ENCODE results near the gene PSD4. TPM values are rescaled to one million over a fixed set of nuclear protein-coding genes. Genes with fewer than 3 reads are reported as not detected.

Gene PSD4
- total RNA-seq, 6 donors from 2014 or later: 44.0 to 101 (median 60.4) TPM

- H3K27me3 ChIP-seq: no peaks in the 10 kb centered on the region
- 77 to 85% methylated on average over 4 of the region's 4 CpGs for WGBS, 2 donors
- ATAC-seq (ENCODE audit: low FRiP score in 2 of 2) (no peak), DNase-seq (no peak)
- TF ChIP-seq POLR2AphosphoS5 (IDR thresholded peaks at IDR 0.05) (no peak), EP300 (IDR thresholded peaks at IDR 0.05) (no peak), POLR2A (IDR thresholded peaks at IDR 0.05) (no peak)
- TF ChIP-seq, protein P1, sequence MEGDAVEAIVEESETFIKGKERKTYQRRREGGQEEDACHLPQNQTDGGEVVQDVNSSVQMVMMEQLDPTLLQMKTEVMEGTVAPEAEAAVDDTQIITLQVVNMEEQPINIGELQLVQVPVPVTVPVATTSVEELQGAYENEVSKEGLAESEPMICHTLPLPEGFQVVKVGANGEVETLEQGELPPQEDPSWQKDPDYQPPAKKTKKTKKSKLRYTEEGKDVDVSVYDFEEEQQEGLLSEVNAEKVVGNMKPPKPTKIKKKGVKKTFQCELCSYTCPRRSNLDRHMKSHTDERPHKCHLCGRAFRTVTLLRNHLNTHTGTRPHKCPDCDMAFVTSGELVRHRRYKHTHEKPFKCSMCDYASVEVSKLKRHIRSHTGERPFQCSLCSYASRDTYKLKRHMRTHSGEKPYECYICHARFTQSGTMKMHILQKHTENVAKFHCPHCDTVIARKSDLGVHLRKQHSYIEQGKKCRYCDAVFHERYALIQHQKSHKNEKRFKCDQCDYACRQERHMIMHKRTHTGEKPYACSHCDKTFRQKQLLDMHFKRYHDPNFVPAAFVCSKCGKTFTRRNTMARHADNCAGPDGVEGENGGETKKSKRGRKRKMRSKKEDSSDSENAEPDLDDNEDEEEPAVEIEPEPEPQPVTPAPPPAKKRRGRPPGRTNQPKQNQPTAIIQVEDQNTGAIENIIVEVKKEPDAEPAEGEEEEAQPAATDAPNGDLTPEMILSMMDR (IDR thresholded peaks at IDR 0.05): no peak
- H3K9me3 ChIP-seq: no peaks in the 10 kb centered on the region
- H3K27ac ChIP-seq: no peak overlapping the region
- no peaks in the 10 kb centered on the region for H3K36me3 ChIP-seq
- no peak overlapping the region for H3K4me3 ChIP-seq
- H3K4me1 ChIP-seq: peaks cover 5 to 17% (median 10%) of the 10 kb centered on the region in 4 donors
Observed at GRCh38 chr2:113158884-113159553, 14.8 kb upstream of the PSD4 start.

DNA sequence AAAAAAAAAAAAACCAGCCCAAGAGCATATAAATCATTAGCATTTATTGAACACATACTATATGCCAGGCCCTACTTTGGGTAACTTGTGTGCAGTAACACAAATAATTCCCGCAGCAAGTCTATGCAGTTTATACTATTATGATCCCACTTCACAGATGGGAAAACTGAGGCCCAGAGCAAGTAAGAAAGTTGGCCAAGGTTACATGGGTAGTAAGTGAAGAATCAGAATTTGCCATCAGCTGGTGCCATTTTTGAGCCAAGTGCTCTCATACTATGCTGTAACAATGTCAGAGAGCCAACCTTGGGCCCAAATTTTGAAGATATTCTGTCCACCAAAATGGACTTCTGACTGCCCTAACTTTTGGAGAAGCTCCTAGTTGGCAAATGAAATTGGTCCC lies 13.5 kb upstream of the PSD4 start:
- H3K4me3 ChIP-seq: no peak overlapping the region
- no peak for TF ChIP-seq POLR2A (IDR thresholded peaks at IDR 0.05)
- TF ChIP-seq, protein P1 (IDR thresholded peaks at IDR 0.05): no peak
- TF ChIP-seq EP300 (IDR thresholded peaks at IDR 0.05): no peak
- no peak for TF ChIP-seq POLR2AphosphoS5 (IDR thresholded peaks at IDR 0.05)
- H3K27me3 ChIP-seq: no peaks in the 10 kb centered on the region
- DNase-seq: no peak
- ATAC-seq (ENCODE audit: low FRiP score in 2 of 2): no peak
- H3K4me1 ChIP-seq: peaks cover 5 to 17% (median 10%) of the 10 kb centered on the region in 4 donors
- H3K27ac ChIP-seq: no peak overlapping the region
- H3K36me3 ChIP-seq: no peaks in the 10 kb centered on the region
- no peaks in the 10 kb centered on the region for H3K9me3 ChIP-seq
- 100% methylated on average over 1 of the region's 1 CpG for WGBS, 2 donors

DNA sequence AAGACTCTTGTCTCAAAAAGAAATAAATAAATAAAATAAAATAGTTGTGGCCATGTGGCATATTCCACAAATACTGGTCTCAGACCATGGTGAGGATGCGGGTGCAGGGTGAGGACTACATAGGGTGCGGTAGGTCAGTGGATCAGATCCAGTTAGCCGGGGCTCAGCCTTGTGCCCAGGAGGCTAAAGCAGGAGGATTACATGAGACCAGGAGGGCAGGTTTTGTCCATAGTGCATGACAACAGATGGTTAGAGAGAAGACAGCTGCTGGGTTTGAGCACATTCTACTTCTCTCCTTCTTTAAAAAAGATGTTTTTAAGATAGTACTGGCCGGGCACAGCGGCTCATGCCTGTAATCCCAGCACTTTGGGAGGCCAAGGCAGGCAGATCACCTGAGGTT lies 12.8 kb upstream of the PSD4 start:
- WGBS, 2 donors: 89 to 94% methylated on average over 5 of the region's 5 CpGs
- H3K27ac ChIP-seq: no peak overlapping the region

GRCh38 chr2:113162173-113162572 lies 11.6 kb upstream of the PSD4 start:
- H3K27ac ChIP-seq: no peak overlapping the region
- 93 to 95% methylated on average over 10 of the region's 10 CpGs for WGBS, 2 donors
- peaks cover 5 to 12% (median 9%) of the 10 kb centered on the region in 4 donors for H3K4me1 ChIP-seq
- H3K36me3 ChIP-seq: no peaks in the 10 kb centered on the region
- H3K27me3 ChIP-seq: no peaks in the 10 kb centered on the region
- DNase-seq: no peak
- ATAC-seq (ENCODE audit: low FRiP score in 2 of 2): no peak
- no peak for TF ChIP-seq POLR2AphosphoS5 (IDR thresholded peaks at IDR 0.05)
- TF ChIP-seq, protein P1 (IDR thresholded peaks at IDR 0.05): no peak
- TF ChIP-seq EP300 (IDR thresholded peaks at IDR 0.05): no peak
- TF ChIP-seq POLR2A (IDR thresholded peaks at IDR 0.05): no peak
- no peak overlapping the region for H3K4me3 ChIP-seq
- H3K9me3 ChIP-seq: no peaks in the 10 kb centered on the region

More for the DNA sequence above, 12.8 kb upstream of the PSD4 start:
- no peak overlapping the region for H3K4me3 ChIP-seq
- H3K27me3 ChIP-seq: no peaks in the 10 kb centered on the region
- no peaks in the 10 kb centered on the region for H3K9me3 ChIP-seq
- TF ChIP-seq POLR2A (IDR thresholded peaks at IDR 0.05): no peak
- TF ChIP-seq, protein P1 (IDR thresholded peaks at IDR 0.05): no peak
- TF ChIP-seq POLR2AphosphoS5 (IDR thresholded peaks at IDR 0.05): no peak
- no peaks in the 10 kb centered on the region for H3K36me3 ChIP-seq
- DNase-seq (no peak), ATAC-seq (ENCODE audit: low FRiP score in 2 of 2) (no peak)
- peaks cover 5 to 17% (median 10%) of the 10 kb centered on the region in 4 donors for H3K4me1 ChIP-seq

GRCh38 chr2:113162869-113163268 lies 10.9 kb upstream of the PSD4 start:
- H3K9me3 ChIP-seq: no peaks in the 10 kb centered on the region
- TF ChIP-seq EP300 (IDR thresholded peaks at IDR 0.05) (no peak), POLR2AphosphoS5 (IDR thresholded peaks at IDR 0.05) (no peak), POLR2A (IDR thresholded peaks at IDR 0.05) (no peak)
- TF ChIP-seq, protein P1 (IDR thresholded peaks at IDR 0.05): no peak
- ATAC-seq (ENCODE audit: low FRiP score in 2 of 2): no peak

More at GRCh38 chr2:113162869-113163268, 10.9 kb upstream of the PSD4 start:
- no peak for DNase-seq
- no peak overlapping the region for H3K27ac ChIP-seq
- peaks cover 5 to 11% (median 9%) of the 10 kb centered on the region in 4 donors for H3K4me1 ChIP-seq
- H3K36me3 ChIP-seq: no peaks in the 10 kb centered on the region
- no peaks in the 10 kb centered on the region for H3K27me3 ChIP-seq
- H3K4me3 ChIP-seq: no peak overlapping the region
